WTC11 (cell line): ENCODE data around the gene CENPV.

Experiments
- CREB1 ChIP-seq: sonication (generic); formaldehyde crosslinking; IDR thresholded peaks from 2 replicates; pipeline ENCODE4 v1.8.0; 2023; ENCODE audit warnings: mild to moderate bottlenecking, missing genetic modification reagents
- MYBL2 ChIP-seq: sonication (generic); formaldehyde crosslinking; IDR thresholded peaks from 2 replicates; pipeline ENCODE4 v1.8.1; 2023; ENCODE audit warnings: mild to moderate bottlenecking, moderate library complexity, missing genetic modification reagents
- NFE2L1 ChIP-seq: sonication (generic); formaldehyde crosslinking; IDR thresholded peaks from 2 replicates; pipeline ENCODE4 v1.8.1; 2023; ENCODE audit warnings: missing genetic modification reagents
- NR1H2 ChIP-seq: sonication (generic); formaldehyde crosslinking; IDR thresholded peaks from 2 replicates; pipeline ENCODE4 v1.9.0; 2021; ENCODE audit warnings: mild to moderate bottlenecking, moderate library complexity, missing genetic modification reagents
- RELA ChIP-seq: sonication (generic); formaldehyde crosslinking; IDR thresholded peaks from 2 replicates; pipeline ENCODE4 v1.8.1; 2022; ENCODE audit warnings: missing genetic modification reagents, mild to moderate bottlenecking, borderline replicate concordance
- SP1 ChIP-seq: sonication (generic); formaldehyde crosslinking; conservative IDR thresholded peaks from 2 replicates; pipeline ENCODE4 v1.8.1; 2022; ENCODE audit warnings: missing genetic modification reagents
- TP53 ChIP-seq: sonication (generic); formaldehyde crosslinking; IDR thresholded peaks from 2 replicates; pipeline ENCODE4 v1.8.1; 2023; ENCODE audit warnings: mild to moderate bottlenecking, missing genetic modification reagents
- TF ChIP-seq, protein P1 (sequence below): sonication (generic); formaldehyde crosslinking; IDR thresholded peaks from 2 replicates; pipeline ENCODE4 v1.8.1; 2022; ENCODE audit warnings: low read depth, missing genetic modification reagents, borderline replicate concordance
- TF ChIP-seq, protein P2 (sequence below): fragments of 200-600 bp; IDR thresholded peaks from 2 replicates; pipeline ENCODE4 v1.8.0; 2022; ENCODE audit warnings: antibody characterized with exemption
- TF ChIP-seq, protein P3 (sequence below): sonication (generic); formaldehyde crosslinking; IDR thresholded peaks from 2 replicates; pipeline ENCODE4 v1.8.0; 2022; ENCODE audit warnings: mild to moderate bottlenecking, missing genetic modification reagents
- TF ChIP-seq, protein P4 (sequence below): sonication (generic); formaldehyde crosslinking; conservative IDR thresholded peaks from 2 replicates; pipeline ENCODE4 v1.8.1; 2022; ENCODE audit warnings: mild to moderate bottlenecking, missing genetic modification reagents

DNA sequence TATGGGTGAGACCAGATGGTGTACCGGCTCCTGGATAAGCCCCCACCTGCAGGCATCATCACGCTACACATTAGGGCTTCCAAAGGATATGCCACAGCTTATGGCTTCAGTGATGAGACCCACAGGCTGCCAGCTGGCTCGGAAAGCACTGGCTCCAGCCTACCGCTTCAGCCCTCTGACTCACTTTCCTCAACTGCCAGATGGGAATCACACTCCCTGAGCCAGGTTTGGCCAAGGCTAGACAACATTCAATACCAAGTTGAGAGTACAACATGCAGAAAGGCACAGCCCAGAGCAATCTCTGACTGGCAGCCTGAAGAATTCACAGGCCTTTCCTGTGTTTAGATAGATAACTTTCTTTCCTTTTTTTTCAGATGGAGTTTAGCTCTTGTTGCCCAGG lies 10.3 kb downstream of the CENPV start:
- TF ChIP-seq, protein P1, sequence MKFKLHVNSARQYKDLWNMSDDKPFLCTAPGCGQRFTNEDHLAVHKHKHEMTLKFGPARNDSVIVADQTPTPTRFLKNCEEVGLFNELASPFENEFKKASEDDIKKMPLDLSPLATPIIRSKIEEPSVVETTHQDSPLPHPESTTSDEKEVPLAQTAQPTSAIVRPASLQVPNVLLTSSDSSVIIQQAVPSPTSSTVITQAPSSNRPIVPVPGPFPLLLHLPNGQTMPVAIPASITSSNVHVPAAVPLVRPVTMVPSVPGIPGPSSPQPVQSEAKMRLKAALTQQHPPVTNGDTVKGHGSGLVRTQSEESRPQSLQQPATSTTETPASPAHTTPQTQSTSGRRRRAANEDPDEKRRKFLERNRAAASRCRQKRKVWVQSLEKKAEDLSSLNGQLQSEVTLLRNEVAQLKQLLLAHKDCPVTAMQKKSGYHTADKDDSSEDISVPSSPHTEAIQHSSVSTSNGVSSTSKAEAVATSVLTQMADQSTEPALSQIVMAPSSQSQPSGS (CRISPR knock-in tag) = no peak
- TF ChIP-seq, protein P2, sequence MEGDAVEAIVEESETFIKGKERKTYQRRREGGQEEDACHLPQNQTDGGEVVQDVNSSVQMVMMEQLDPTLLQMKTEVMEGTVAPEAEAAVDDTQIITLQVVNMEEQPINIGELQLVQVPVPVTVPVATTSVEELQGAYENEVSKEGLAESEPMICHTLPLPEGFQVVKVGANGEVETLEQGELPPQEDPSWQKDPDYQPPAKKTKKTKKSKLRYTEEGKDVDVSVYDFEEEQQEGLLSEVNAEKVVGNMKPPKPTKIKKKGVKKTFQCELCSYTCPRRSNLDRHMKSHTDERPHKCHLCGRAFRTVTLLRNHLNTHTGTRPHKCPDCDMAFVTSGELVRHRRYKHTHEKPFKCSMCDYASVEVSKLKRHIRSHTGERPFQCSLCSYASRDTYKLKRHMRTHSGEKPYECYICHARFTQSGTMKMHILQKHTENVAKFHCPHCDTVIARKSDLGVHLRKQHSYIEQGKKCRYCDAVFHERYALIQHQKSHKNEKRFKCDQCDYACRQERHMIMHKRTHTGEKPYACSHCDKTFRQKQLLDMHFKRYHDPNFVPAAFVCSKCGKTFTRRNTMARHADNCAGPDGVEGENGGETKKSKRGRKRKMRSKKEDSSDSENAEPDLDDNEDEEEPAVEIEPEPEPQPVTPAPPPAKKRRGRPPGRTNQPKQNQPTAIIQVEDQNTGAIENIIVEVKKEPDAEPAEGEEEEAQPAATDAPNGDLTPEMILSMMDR = no peak
- TF ChIP-seq, protein P3, sequence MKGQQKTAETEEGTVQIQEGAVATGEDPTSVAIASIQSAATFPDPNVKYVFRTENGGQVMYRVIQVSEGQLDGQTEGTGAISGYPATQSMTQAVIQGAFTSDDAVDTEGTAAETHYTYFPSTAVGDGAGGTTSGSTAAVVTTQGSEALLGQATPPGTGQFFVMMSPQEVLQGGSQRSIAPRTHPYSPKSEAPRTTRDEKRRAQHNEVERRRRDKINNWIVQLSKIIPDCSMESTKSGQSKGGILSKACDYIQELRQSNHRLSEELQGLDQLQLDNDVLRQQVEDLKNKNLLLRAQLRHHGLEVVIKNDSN = no peak
- TF ChIP-seq, protein P4, sequence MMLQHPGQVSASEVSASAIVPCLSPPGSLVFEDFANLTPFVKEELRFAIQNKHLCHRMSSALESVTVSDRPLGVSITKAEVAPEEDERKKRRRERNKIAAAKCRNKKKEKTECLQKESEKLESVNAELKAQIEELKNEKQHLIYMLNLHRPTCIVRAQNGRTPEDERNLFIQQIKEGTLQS (CRISPR knock-in tag) = no peak
- TF ChIP-seq TP53 (CRISPR knock-in tag) = no peak
- no peak for TF ChIP-seq MYBL2 (CRISPR knock-in tag)
- no peak for TF ChIP-seq RELA
- TF ChIP-seq CREB1 (CRISPR knock-in tag) = no peak
- no peak for TF ChIP-seq SP1 (CRISPR knock-in tag)
- TF ChIP-seq NR1H2 (CRISPR knock-in tag) = no peak
- no peak for TF ChIP-seq NFE2L1 (CRISPR knock-in tag)
